Measurements from ENCODE around the gene C1orf74. TPM values are rescaled to one million over a fixed set of nuclear protein-coding genes. Genes with fewer than 3 reads are reported as not detected.

C1orf74 gene
- total RNA-seq, 2 donors from 2014 or later = 3.1 to 5.4 TPM

DNA sequence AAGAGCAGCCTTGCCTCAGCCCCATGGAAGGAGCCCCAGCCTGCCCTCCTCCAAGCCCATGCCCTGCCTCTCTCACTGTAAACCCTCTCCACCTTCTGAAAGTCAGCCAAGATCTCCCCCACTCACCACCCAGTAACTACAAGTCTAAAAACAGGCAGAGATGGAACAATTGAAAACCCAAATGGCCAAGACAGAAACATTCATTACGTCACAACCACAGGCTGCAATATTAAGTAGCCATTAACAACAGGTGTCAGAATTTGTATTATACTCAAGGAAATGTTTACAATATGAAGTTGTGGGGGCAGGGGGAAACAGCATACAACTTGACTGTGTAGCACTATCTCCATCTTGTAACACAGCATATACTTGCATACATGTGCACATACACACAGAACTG lies 19.2 kb upstream of the C1orf74 start:
- no peaks in the 10 kb centered on the region for H3K9me3 Mint-ChIP-seq
- H3K4me1 Mint-ChIP-seq = peaks cover 24% of the 10 kb centered on the region
- no peak overlapping the region for H3K4me3 Mint-ChIP-seq
- WGBS, 2 experiments (ENCODE audit: insufficient coverage in 1 of 2, insufficient read length in 1 of 2) = 87% methylated on average over 1 of the region's 1 CpG; no CpG with 5 or more reads in 1 of the 2 experiments
- H3K27me3 Mint-ChIP-seq (ENCODE audit: insufficient read depth) = peaks cover 2% of the 10 kb centered on the region
- no peak overlapping the region for H3K27ac ChIP-seq (ENCODE audit: low read depth, low read length)
- no peak for DNase-seq
- no peaks in the 10 kb centered on the region for H3K9me3 ChIP-seq (ENCODE audit: control insufficient read depth, low read length)
- H3K36me3 Mint-ChIP-seq (ENCODE audit: low read depth) = peaks cover 6% of the 10 kb centered on the region
- H3K4me3 ChIP-seq (ENCODE audit: low read length) = no peak overlapping the region
- no peak overlapping the region for H3K9ac ChIP-seq (ENCODE audit: extremely low read depth, low read length, poor library complexity, severe bottlenecking)
- peaks cover 4% of the 10 kb centered on the region for H3K4me1 ChIP-seq (ENCODE audit: control insufficient read depth, insufficient read depth, low read length)
- H3K27me3 ChIP-seq (ENCODE audit: control insufficient read depth, insufficient read depth, low read length, poor library complexity, severe bottlenecking) = peaks cover 43% of the 10 kb centered on the region
- TF ChIP-seq, protein P1, sequence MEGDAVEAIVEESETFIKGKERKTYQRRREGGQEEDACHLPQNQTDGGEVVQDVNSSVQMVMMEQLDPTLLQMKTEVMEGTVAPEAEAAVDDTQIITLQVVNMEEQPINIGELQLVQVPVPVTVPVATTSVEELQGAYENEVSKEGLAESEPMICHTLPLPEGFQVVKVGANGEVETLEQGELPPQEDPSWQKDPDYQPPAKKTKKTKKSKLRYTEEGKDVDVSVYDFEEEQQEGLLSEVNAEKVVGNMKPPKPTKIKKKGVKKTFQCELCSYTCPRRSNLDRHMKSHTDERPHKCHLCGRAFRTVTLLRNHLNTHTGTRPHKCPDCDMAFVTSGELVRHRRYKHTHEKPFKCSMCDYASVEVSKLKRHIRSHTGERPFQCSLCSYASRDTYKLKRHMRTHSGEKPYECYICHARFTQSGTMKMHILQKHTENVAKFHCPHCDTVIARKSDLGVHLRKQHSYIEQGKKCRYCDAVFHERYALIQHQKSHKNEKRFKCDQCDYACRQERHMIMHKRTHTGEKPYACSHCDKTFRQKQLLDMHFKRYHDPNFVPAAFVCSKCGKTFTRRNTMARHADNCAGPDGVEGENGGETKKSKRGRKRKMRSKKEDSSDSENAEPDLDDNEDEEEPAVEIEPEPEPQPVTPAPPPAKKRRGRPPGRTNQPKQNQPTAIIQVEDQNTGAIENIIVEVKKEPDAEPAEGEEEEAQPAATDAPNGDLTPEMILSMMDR (conservative IDR thresholded peaks at IDR 0.05) = no peak
- no peaks in the 10 kb centered on the region for H3K36me3 ChIP-seq (ENCODE audit: control insufficient read depth, insufficient read depth, low read length)
- H3K27ac Mint-ChIP-seq = no peak overlapping the region

DNA sequence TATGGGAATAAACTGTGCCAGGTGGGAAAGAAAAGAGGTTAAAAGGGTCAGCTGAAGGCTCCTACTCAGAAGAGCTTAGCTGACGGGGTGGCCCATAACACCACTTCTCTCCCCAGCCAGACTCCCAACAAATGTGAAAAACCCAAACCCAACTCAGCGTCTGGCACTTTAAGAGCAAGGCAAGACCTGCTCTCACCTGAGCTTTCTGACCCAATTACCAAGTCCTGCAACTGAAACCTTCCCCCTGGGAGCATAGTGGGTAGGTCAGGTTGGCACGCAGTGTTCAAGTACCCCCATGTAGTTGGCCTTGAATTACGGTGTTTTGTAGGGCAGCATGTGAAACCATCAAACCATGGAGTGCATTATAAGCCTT lies 18.4 kb upstream of the C1orf74 start:
- Mint-ChIP-seq H3K4me3 (no peak overlapping the region), H3K4me1 (peaks cover 29% of the 10 kb centered on the region), H3K9me3 (no peaks in the 10 kb centered on the region), H3K27me3 (ENCODE audit: insufficient read depth) (peaks cover 2% of the 10 kb centered on the region), H3K36me3 (ENCODE audit: low read depth) (peaks cover 6% of the 10 kb centered on the region), H3K27ac (no peak overlapping the region)
- no peaks in the 10 kb centered on the region for H3K9me3 ChIP-seq (ENCODE audit: control insufficient read depth, low read length)
- H3K4me3 ChIP-seq (ENCODE audit: low read length) = no peak overlapping the region
- H3K27ac ChIP-seq (ENCODE audit: low read depth, low read length) = no peak overlapping the region
- H3K36me3 ChIP-seq (ENCODE audit: control insufficient read depth, insufficient read depth, low read length) = no peaks in the 10 kb centered on the region
- WGBS, 2 experiments (ENCODE audit: insufficient coverage in 1 of 2, insufficient read length in 1 of 2) = 86 to 93% methylated on average over 3 to 4 of the region's 4 CpGs
- TF ChIP-seq, protein P1 (conservative IDR thresholded peaks at IDR 0.05) = no peak
- no peak for DNase-seq
- H3K4me1 ChIP-seq (ENCODE audit: control insufficient read depth, insufficient read depth, low read length) = peaks cover 4% of the 10 kb centered on the region
- peaks cover 43% of the 10 kb centered on the region for H3K27me3 ChIP-seq (ENCODE audit: control insufficient read depth, insufficient read depth, low read length, poor library complexity, severe bottlenecking)
- H3K9ac ChIP-seq (ENCODE audit: extremely low read depth, low read length, poor library complexity, severe bottlenecking) = no peak overlapping the region

DNA sequence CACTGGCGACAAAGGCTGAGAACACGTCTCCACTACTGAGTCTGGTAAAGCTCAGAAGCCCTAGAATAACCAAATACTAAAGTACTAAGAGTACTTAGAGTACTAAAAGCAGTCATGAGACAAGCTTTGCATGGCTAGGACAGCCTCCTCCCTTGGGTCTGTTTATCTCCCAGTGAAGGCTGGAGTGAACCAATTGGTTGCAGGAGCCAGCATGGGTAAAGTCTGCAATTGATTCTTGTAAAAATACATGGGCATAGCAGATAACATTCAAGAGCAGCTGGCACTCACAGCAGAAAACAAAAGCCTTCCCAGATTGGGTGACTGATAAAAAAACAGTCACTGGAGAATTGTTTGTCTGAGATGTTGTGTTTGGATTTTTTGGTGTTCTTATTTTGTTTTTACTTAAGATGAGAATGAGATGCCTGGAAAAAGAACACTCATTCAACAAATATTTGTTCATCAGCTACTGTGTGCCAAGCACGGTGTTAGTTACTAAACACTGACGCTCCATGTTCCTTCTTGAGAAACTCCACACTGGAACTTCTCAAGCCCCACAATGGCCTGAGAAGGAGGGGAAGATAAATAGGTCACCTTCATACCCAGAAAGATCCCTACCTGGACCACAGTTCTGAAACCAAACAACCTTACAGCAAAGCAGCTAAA lies 17.9 kb upstream of the C1orf74 start:
- no peak overlapping the region for H3K4me3 ChIP-seq (ENCODE audit: low read length)
- H3K9me3 Mint-ChIP-seq = no peaks in the 10 kb centered on the region
- TF ChIP-seq, protein P1 (conservative IDR thresholded peaks at IDR 0.05) = no peak
- H3K36me3 Mint-ChIP-seq (ENCODE audit: low read depth) = peaks cover 6% of the 10 kb centered on the region
- peaks cover 4% of the 10 kb centered on the region for H3K4me1 ChIP-seq (ENCODE audit: control insufficient read depth, insufficient read depth, low read length)
- H3K27me3 Mint-ChIP-seq (ENCODE audit: insufficient read depth) = peaks cover 2% of the 10 kb centered on the region
- no peaks in the 10 kb centered on the region for H3K36me3 ChIP-seq (ENCODE audit: control insufficient read depth, insufficient read depth, low read length)
- no peak overlapping the region for H3K4me3 Mint-ChIP-seq
- no peak overlapping the region for H3K27ac ChIP-seq (ENCODE audit: low read depth, low read length)
- no peak overlapping the region for H3K9ac ChIP-seq (ENCODE audit: extremely low read depth, low read length, poor library complexity, severe bottlenecking)
- DNase-seq = no peak
- peaks cover 29% of the 10 kb centered on the region for H3K4me1 Mint-ChIP-seq
- no peak overlapping the region for H3K27ac Mint-ChIP-seq
- H3K9me3 ChIP-seq (ENCODE audit: control insufficient read depth, low read length) = no peaks in the 10 kb centered on the region
- H3K27me3 ChIP-seq (ENCODE audit: control insufficient read depth, insufficient read depth, low read length, poor library complexity, severe bottlenecking) = peaks cover 43% of the 10 kb centered on the region
- WGBS, 2 experiments (ENCODE audit: insufficient coverage in 1 of 2, insufficient read length in 1 of 2) = 94 to 100% methylated on average over 1 to 4 of the region's 4 CpGs
